Measurements from ENCODE around the gene JUNB. TPM values are rescaled to one million over a fixed set of nuclear protein-coding genes. Genes with fewer than 3 reads are reported as not detected.

The JUNB gene
- total and polyA plus RNA-seq, 2 of the 13 experiments (the other 11 are each of a cell fraction or from before 2014, with no cell fraction given), result 7.7 to 8.2 TPM

- TF ChIP-seq ZNF264 (CRISPR knock-in tag; IDR thresholded peaks at IDR 0.05), result no peak
- no peak for TF ChIP-seq SRY (CRISPR knock-in tag; IDR thresholded peaks at IDR 0.05)
- TF ChIP-seq ZNF576 (CRISPR knock-in tag; IDR thresholded peaks at IDR 0.05), result no peak
- TF ChIP-seq PCBP2 (optimal IDR thresholded peaks at IDR 0.05; ENCODE audit: low read depth, low read length, poor library complexity, severe bottlenecking), result no peak
- TF ChIP-seq ZNF850 (CRISPR knock-in tag; conservative IDR thresholded peaks at IDR 0.05), result no peak
- TF ChIP-seq SP140L (CRISPR knock-in tag; IDR thresholded peaks at IDR 0.05; ENCODE audit: borderline replicate concordance), result no peak
- peak; percentile 73 for TF ChIP-seq THAP11 (CRISPR knock-in tag; IDR thresholded peaks at IDR 0.05)
- no peak for TF ChIP-seq SP1 (IDR thresholded peaks at IDR 0.05)
- peak; percentile 73 for TF ChIP-seq SP1 (CRISPR knock-in tag; IDR thresholded peaks at IDR 0.05)
- TF ChIP-seq ZNF687 (CRISPR knock-in tag; IDR thresholded peaks at IDR 0.05), result peak; percentile 87
- TF ChIP-seq MTA1 (CRISPR knock-in tag; IDR thresholded peaks at IDR 0.05; ENCODE audit: borderline replicate concordance), result no peak
- no peak for TF ChIP-seq IRF9 (CRISPR knock-in tag; IDR thresholded peaks at IDR 0.05; ENCODE audit: borderline replicate concordance)
- no peak; the same call in 1 of the 2 replicates for TF ChIP-seq MYPOP (CRISPR knock-in tag; IDR thresholded peaks at IDR 0.05)
- TF ChIP-seq PAF1 (CRISPR knock-in tag; IDR thresholded peaks at IDR 0.05), result no peak
- TF ChIP-seq U2AF2 (IDR thresholded peaks at IDR 0.05; ENCODE audit: low read depth, low read length), result no peak
- TF ChIP-seq FOSL1 (CRISPR knock-in tag; IDR thresholded peaks at IDR 0.05; ENCODE audit: borderline replicate concordance), result no peak
- TF ChIP-seq U2AF1 (optimal IDR thresholded peaks at IDR 0.05; ENCODE audit: low read depth, low read length), result peak; percentile 28
- TF ChIP-seq RFX5 (IDR thresholded peaks at IDR 0.05; ENCODE audit: low read depth, low read length), result peak; percentile 96
- TF ChIP-seq ZBTB14 (CRISPR knock-in tag; IDR thresholded peaks at IDR 0.05), result no peak
- no peak for TF ChIP-seq ZNF224 (CRISPR knock-in tag; IDR thresholded peaks at IDR 0.05)
- TF ChIP-seq IRF1 (CRISPR knock-in tag; IDR thresholded peaks at IDR 0.05; ENCODE audit: low read depth), result 0 out of 2 replicates have a peak, but pooled peaks have one; percentile 35
These were observed 2.3 kb downstream of the JUNB start (continued) for GRCh38 chr19:12793290-12794195.

Data from HepG2 (cell line).